AG04450 (cell line): ENCODE data around the gene ACOXL. TPM values are rescaled to one million over a fixed set of nuclear protein-coding genes. Genes with fewer than 3 reads are reported as not detected.

Source experiments
- CTCF ChIA-PET: fragments of 300-600, 350-600 bp; formaldehyde crosslinking; extraction: SDS; loops from one replicate; lab custom pipeline; 2022; ENCODE audit warnings: antibody characterized with exemption, inconsistent platforms; lab: Charles Lee
- POLR2A ChIA-PET: fragments of 350-600 bp; formaldehyde crosslinking; extraction: SDS; loops from one replicate; lab custom pipeline; 2021; ENCODE audit warnings: antibody characterized with exemption, inconsistent platforms; lab: Yijun Ruan, JAX
- DNase-seq: peaks from one replicate; pipeline ENCODE4 v3.0.0-alpha.2; 2011; ENCODE audit warnings: low read depth, low spot score
- H3K27ac ChIP-seq: one replicate; pipeline ENCODE4 v1.5.1; 2012; ENCODE audit warnings: low read depth, low read length, control low read depth
- H3K27me3 ChIP-seq: one replicate; pipeline ENCODE4 v1.6.0; 2012; ENCODE audit warnings: low read length; ENCODE audit not compliant: control insufficient read depth, insufficient read depth
- H3K4me3 ChIP-seq: 2 replicates; pipeline ENCODE4 v1.5.1; 2011; ENCODE audit warnings: mild to moderate bottlenecking, low read depth, low read length, control low read depth
- H3K9me3 ChIP-seq: 2 replicates; pipeline ENCODE4 v1.5.1; 2012; ENCODE audit warnings: low read length; ENCODE audit not compliant: control insufficient read depth, insufficient read depth
- CTCF ChIP-seq: IDR thresholded peaks from 2 replicates; pipeline ENCODE4 v1.5.1; 2011; ENCODE audit warnings: low read depth, low read length, control low read depth, inconsistent platforms
- polyA plus RNA-seq: library from polyadenylated mRNA; depleted of rRNA; stranded (reverse); fragments of >200 nt; gene quantifications from 2 replicates; pipeline ENCODE4 v1.2.3, GENCODE V29; 2011

Gene ACOXL
- polyA plus RNA-seq, 1 experiment: not detected

GRCh38 chr2:111046670-111047069 is 314.3 kb downstream of the ACOXL start:
- H3K27me3 ChIP-seq: peaks cover 34% of the 10 kb centered on the region
- POLR2A ChIA-PET: no interaction called here

GRCh38 chr2:111048856-111049768 is 316.7 kb downstream of the ACOXL start:
- ChIA-PET CTCF (interaction anchor here (1.3 kb wide), 1 partner anchor 237 kb away, joined by 3 read pairs; no protein-coding TSS in a partner anchor), POLR2A (no interaction called here)
- H3K27ac ChIP-seq: no peak overlapping the region
- no peak for TF ChIP-seq CTCF
- no peak for DNase-seq
- H3K4me3 ChIP-seq: no peak overlapping the region
- H3K9me3 ChIP-seq: no peaks in the 10 kb centered on the region
- H3K27me3 ChIP-seq: peaks cover 30% of the 10 kb centered on the region

More at GRCh38 chr2:111046670-111047069, 314.3 kb downstream of the ACOXL start:
- Histone ChIP-seq H3K27ac (no peak overlapping the region), H3K9me3 (no peaks in the 10 kb centered on the region), H3K4me3 (no peak overlapping the region)
- CTCF ChIA-PET: no interaction called here
- DNase-seq: no peak
- no peak for TF ChIP-seq CTCF

- Histone ChIP-seq H3K4me3 (no peak overlapping the region), H3K9me3 (no peaks in the 10 kb centered on the region), H3K27ac (no peak overlapping the region), H3K27me3 (peaks cover 37% of the 10 kb centered on the region)
- POLR2A ChIA-PET: no interaction called here
- CTCF ChIA-PET: interaction anchor here (1.3 kb wide), 1 partner anchor 238 kb away, joined by 3 read pairs; no protein-coding TSS in a partner anchor
- TF ChIP-seq CTCF: no peak
- DNase-seq: no peak
These were observed 317.6 kb downstream of the ACOXL start for GRCh38 chr2:111049792-111050640.

GRCh38 chr2:111050701-111051376 is 318.5 kb downstream of the ACOXL start:
- Histone ChIP-seq H3K9me3 (no peaks in the 10 kb centered on the region), H3K4me3 (no peak overlapping the region), H3K27me3 (peaks cover 37% of the 10 kb centered on the region), H3K27ac (no peak overlapping the region)
- DNase-seq: no peak
- ChIA-PET POLR2A (no interaction called here), CTCF (no interaction called here)
- TF ChIP-seq CTCF: no peak
